GM23338 (cell line): Measurements from ENCODE around the gene P2RY6.

Source experiments
- CTCF ChIP-seq, 2 experiments: fragments of 200-600 bp in 1 of 2; sonication (generic) in 1 of 2; conservative IDR thresholded peaks; 2 replicates each; pipeline versions ENCODE4 v1.5.1 to v1.6.1; 2016 to 2017; ENCODE audit warnings: antibody characterized with exemption in 2 of 2, low read depth in 2 of 2, mild to moderate bottlenecking in 2 of 2, moderate library complexity in 1 of 2
- EZH2 ChIP-seq: fragments of 200-600 bp; sonication (generic); IDR thresholded peaks from one replicate; pipeline ENCODE4 v1.8.0; 2017; ENCODE audit warnings: antibody characterized with exemption, mild to moderate bottlenecking, low read depth; ENCODE audit not compliant: unreplicated experiment
- EZH2phosphoT487 ChIP-seq: fragments of 200-600 bp; sonication (generic); IDR thresholded peaks from one replicate; pipeline ENCODE4 v1.8.1; 2018; ENCODE audit warnings: antibody characterized with exemption; ENCODE audit not compliant: unreplicated experiment
- POLR2AphosphoS5 ChIP-seq: IDR thresholded peaks from 2 replicates; pipeline ENCODE4 v1.6.1; 2016; ENCODE audit warnings: antibody characterized with exemption, low read depth

- TF ChIP-seq EZH2phosphoT487 (no peak), CTCF (conservative IDR thresholded peaks at IDR 0.05; ENCODE audit: low read depth in 2 of 2) (no peak), POLR2AphosphoS5 (no peak), EZH2 (no peak)
Measured at GRCh38 chr11:73310076-73310475, 37.9 kb downstream of the P2RY6 start.
